ENCODE results near the gene SCRN2.

SCRN2 gene

DNA sequence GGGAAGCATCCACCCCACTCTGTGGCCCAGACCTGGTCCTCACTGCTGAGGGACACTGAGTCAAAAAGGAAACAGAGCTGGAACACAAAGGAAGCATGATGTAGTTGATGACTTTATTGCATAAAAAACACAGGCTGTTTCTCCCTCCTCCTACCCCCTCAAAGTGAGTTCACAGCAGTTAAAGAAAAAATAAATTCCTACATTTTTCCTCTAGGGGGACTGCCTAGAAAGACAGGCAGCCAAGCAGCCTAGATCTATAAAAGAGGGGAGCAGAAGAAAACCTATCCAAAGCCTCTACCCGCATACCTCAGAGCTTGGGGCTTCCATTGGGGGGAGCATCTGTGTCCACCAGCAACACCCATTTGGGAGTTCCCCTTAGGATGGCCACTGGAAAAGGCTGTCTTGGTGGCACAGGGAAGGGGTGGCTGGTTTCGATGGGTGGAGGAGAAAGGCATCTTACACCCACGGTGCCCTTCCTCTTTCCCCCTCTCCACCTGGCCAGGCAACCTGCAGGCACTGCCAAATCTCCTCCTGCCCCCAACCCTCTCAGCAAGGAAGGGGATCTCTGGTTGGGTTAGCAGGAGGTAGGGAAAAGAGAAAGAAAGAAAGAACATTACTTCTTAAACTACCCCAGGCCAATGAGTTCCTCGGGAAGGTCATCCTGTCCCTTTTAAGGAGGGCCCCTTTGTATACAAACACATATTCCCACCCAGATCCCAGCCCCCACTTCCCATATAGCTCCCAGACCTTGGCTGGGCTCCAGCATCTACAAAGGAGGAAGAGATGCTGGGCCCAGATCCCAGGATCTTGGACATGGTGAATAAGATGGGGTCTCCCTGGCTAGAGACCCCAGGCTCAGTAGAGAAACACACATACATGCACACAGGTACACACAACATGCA is 4.0 kb upstream of the SCRN2 start:
- DNase-seq = no peak

DNA sequence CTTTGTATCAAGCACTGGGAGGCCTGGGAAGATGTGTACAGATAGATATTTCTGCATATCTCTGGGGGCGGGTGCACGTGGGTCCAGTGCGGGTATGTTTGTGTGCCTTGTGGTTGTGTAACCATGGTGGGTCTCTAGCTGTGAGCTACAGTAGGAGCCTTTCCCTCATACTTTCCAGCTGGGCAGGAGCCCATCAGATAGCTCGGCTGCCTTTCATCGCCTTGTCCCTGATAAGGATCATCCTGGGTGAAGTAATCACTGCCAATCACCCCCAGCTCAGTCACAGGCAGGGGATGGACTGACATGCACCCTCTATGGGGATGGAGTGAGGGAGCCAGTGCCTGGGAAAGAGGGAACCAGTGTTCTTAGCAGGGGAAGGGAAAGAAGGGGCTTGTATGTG is 3.2 kb upstream of the SCRN2 start:
- no peak for DNase-seq

DNA sequence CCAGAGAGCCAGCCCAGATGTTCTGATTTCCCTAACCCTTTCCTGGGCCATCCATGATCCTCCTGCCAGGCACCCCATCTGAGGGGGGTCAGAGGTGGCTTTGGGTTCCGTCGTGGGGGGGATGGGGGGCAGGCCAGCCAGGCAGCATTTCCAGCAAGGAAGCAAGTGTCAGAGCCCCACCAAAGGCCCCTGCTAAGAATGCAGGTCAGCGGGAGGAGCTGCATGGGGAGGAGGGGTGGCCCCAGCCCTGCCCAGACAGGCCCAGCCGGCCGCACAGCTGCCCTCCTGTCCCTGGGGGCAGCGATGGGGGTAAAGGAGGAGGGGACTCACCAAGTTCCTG is 2.3 kb upstream of the SCRN2 start:
- no peak for DNase-seq

GRCh38 chr17:47841488-47842291 is 617 bp upstream of the SCRN2 start:
- no peak for DNase-seq

DNA sequence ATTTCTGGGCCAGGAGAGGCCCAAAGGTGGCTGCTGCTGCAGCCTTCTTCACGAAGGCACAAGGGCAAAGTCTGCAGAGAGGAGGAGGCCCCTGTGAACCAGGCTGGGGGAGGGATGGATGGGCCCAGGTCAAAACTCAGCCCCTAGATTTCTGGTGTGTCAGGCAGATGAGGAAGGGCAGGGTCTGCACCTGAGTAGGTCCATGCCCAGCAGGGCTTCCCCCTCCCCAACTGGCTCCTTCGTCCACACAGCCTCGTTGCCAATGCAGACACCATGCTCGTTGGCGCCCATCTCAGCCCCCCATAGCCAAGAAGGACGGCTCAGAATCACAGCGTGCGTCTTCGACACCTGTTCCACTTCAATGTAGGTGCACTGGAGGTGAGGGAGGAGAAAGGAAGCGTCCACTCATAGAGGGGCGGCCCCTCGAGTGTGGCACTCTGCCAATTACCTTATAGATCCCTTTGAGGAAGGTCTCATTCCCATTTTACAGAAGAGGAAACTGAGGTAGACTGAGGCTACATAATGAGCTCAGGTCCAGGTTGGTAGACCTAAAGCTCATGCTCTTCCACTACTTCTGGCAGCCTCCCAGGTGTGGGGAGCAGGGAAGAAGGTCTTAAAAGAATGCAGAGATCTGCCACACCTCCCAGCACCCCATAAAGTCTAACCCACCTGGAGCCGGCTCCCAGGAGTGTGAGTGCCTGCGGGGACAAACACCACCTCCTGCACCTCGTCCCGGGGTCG is 902 bp downstream of the SCRN2 start:
- DNase-seq = no peak

DNA sequence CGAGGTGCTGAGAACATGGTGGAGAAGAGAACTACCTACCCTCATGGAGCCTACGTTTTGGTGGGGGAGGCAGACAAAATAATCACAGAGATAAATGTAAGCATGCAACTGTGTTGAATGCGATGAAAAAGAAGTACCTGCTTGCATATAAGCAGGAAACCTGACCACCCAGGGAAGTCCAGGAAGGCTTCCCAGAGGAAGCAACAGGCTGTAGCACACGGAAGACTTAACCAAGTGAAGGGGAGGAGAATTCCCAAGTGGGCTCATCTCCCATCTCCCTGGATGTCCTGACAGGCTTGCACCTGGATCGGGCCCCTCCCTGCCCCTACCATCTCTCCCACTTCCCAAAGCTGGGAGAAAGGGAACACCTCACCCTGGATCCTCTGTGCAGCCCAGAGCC is 2.0 kb downstream of the SCRN2 start:
- no peak for DNase-seq

DNA sequence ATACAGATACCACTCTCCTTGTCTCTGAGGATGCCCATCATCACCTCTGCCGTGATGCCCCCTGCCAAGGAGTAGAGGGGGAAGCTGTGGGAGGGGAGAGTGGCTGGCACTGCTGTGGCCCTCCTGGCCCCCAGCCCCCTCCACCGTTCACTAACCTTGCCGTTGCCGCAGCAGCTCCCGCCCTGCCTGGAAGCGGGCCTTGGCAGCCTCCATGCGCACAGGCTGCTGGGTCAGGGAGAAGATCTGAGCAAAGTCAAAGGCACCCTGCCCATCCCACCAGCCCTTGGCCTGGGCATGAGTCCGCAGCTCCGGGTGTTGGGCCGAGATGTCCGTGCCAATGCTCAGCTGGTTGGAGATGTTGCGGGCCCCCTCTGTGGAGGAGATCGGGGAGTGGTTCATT is 2.4 kb downstream of the SCRN2 start:
- no peak for DNase-seq

- DNase-seq = no peak
Measured at GRCh38 chr17:47837401-47838039, 3.6 kb downstream of the SCRN2 start.

DNA sequence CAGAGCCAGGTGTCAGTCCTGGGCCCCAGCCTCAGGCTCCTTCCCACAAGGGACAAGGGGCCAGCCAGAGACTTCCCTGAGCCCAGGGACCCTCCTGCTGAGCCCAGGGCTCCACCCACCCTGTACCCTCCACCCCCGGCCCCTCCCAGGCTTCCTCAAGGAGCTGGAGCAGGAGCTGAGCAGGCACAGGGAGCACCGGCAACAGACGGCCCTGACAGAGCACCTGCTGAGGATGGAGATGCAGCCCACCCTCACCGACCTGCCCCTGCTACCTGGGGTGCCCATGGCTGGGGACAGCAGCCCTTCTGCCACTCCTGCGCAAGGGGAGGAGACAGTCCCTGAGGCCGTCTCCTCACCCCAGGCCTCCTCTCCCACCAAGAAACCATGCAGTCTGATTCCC is 4.5 kb downstream of the SCRN2 start:
- no peak for DNase-seq

DNA sequence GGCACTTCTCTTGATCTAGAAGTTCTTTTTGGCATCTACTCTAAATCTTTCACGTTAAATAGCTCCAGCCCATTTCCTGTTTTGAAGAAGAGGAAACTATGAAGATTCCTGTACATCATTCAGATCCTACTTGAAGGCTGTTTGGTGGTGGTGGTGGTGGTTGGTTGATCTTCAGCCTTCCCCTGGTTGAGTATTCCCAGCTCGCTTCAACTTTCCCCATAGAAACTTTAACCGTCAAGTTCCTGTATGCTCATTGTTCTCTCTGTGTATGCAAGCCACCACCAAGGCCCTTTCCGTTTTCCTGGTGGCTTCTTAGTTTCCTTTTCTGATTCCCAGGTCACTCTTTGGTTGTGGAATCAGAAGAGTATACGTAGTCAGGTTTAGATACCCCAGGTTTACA is 6.3 kb downstream of the SCRN2 start:
- no peak for DNase-seq

GRCh38 chr17:47831934-47832327 is 9.1 kb downstream of the SCRN2 start:
- DNase-seq = no peak

DNA sequence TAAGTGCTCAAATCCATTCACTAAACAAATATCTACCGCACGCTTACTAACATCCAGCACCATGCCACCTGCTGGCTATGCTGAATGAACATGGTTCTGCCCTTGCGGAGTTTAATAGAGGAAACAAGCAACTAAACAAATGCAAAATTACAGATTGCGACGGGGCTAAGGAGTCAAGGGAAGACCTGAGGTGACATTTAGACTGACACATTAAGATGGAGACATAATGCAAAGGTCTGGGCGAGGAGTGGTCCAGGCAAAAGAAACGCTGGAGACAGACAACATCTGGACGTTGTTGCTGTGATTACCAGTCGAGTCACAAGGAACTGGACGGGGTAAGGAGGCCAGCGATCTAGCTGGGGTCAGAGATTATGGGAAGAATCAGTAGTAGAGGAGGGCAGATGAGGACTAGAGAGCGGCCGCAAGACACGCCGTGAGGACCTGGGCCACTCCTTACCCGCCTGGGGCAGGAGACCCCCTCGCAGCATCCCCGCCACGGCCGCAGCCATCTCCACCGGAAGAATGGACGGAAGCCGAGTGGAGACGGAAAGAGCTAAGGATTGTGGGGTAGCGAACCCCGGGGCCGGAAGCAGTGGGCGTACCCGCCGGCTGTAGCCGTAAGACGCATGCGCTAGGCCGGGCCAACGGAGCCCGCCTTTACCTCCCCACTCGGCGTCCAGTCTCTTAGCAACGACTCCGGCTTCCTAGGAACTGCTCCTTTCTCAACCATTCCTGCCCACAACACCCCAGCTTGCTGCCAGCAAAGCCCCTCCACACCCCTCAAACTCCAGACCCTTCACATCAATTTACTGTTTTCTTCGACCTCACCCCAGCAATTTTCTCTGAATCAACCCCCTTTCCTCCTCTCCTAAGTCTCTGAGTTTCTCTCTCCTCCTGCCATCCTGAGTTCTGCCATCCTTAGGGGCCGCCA is 9.8 kb downstream of the SCRN2 start, which contains the start of the genes LRRC46 and MRPL10:
Gene LRRC46, plus strand, starts transcription at position 668 of the 931 bp plus-strand sequence. CDS start 320 bp downstream, outside the sequence.
Gene MRPL10, minus strand, starts transcription at position 539 of the 931 bp plus-strand sequence. Its CDS starts 30 bp downstream, at position 509.
- peak; percentile 97 for DNase-seq

DNA sequence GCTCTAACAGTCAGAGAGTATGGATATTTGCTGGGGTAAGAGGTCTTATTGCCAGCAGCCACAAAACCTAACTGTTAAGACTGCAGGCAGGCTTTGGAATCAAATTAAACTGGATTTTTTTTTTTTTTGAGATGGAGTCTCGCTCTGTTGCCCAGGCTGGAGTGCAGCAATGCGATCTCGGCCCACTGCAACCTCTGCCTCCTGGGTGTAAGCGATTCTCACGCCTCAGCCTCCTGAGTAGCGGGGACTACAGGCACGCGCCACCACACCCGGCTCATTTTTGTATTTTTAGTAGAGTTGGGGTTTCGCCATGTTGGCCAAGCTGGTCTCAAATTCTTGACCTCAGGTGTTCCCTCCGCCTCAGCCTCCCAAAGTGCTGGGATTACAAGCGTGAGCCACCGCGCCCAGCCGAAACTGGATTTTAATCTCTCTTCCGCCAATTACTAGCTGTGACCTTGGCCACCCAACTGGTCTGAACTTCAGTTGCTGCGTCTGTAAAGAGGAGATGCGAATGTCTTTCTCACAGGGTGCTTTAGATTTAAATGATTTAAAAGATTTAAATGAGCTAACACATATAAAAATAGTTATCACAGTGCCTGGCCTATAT is 10.6 kb downstream of the SCRN2 start:
- no peak for DNase-seq

DNA sequence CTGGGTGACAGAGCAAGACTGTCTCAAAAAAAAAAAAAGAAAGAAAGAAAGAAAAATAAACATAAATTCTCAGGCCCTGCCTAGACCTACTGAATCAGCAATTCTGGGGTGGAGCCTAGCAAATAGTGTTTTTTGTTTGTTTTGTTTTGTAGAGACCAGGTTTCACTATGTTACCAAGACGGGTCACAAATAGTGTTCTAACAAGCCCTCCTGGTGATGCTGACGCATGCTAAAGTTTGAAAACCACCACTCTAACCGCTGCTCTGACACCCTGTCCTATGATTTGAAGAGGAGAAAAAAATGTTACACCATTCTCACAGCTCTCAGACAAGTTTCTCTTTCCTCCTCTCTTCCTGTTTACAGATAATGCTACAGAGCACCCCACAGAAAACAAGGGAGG is 11.2 kb downstream of the SCRN2 start:
- DNase-seq = no peak

DNA sequence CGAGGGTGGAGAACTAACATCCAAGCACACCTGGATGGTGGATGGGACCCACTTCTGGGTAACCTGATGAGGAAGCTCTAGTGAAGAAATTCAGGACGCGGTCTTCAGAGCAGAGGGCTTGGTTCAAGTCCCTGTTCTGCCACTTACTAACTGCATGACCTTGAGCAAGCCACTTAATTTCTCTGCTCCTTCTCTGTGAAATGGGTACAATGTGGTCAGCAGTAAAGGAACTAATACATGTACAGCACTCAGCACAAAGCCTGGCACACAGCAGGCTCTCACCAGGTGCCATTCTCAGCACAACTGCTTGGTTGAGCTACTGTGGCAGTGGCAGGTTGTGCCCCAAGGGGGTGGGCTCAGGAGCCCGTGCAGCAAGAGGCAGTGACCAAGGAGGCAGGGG is 17.6 kb downstream of the SCRN2 start:
- DNase-seq = no peak

GRCh38 chr17:47822785-47823184 is 18.3 kb downstream of the SCRN2 start:
- DNase-seq = no peak

DNA sequence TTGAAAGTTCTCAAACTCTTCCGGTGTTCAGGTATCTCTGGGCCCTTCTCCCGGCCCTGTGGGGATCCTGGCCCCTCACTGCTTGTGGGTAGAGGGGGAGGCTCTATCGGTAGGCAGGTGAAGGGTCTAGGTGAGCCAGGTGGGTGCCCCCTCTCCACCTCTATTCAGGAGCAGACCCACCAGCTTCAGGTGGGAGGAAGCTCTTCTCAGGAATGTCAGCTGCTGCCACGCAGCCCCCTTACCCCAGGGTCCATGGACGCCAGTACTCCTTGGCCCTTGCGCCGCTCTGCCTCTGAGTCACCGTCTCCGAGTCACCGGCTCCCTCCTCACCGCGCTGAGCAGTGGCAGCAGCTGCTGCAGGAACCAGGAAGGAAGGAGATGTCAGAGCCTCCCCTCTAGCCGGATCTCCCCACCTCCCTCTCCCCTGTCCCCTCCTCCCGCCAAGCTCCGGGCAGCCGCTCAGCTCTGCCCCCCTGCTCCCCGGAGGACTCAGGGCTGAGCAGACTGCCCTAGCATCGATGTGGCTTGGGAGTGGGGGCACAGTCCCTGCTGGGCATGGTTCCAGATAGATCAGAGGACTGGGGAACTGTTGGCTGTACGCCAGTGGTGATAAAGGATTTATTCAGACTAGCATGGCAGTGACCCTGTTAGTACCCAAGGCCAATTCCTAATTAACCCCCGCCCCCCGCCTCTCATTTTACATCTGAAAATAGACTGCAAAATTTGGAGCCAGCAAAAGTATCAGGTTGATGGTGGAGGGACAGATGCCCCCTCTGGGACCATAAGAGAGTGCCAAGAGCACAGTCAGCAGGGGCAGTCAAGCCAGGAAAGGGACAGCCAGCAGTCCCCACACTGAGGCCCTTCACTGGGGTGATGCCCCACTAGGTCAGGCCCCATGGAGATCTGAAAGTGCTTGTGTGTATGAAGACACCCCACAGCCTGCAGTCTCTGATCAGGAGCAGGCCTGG is 19.4 kb downstream of the SCRN2 start, which contains the start of gene OSBPL7:
Gene OSBPL7, minus strand, starts transcription at position 371 of the 968 bp plus-strand sequence. CDS start 1,516 bp downstream, outside the sequence.
- peak; percentile 81 for DNase-seq

DNA sequence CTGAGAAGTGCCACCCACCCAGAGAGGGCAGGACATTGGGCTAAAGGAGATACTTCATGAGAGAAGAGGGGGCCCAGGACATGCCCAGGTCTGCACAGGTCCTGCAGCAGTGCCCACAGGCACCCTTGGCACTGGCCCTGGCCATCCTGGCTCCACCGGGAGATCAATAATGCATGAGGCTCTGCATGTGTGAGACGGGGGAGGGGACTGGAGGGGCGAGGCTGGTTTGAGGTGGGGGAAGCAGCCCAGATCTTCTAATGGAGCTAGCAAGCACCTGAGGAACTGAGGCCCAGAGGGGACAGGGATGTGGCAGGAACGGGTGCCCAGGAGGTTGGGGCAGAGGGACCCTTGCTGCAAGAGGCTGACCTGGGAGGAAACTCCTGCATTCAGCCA is 20.0 kb downstream of the SCRN2 start:
- DNase-seq = no peak

- no peak for DNase-seq
Measured at GRCh38 chr17:47820033-47820789, 20.9 kb downstream of the SCRN2 start.

Data from NCI-H2227 treated with DMSO at 0.1 percent for 48 hours (cell line).